GM10847 (cell line): ENCODE measurements around the gene KLHL29.

Experiments
- POLR2A ChIP-seq: IDR thresholded peaks from 2 replicates; pipeline ENCODE4 v1.6.1; 2011; ENCODE audit not compliant: insufficient read length; ENCODE audit errors: extremely low read depth

KLHL29 gene

GRCh38 chr2:23422089-23423061 lies 37.4 kb downstream of the KLHL29 start:
- TF ChIP-seq POLR2A: no peak

DNA sequence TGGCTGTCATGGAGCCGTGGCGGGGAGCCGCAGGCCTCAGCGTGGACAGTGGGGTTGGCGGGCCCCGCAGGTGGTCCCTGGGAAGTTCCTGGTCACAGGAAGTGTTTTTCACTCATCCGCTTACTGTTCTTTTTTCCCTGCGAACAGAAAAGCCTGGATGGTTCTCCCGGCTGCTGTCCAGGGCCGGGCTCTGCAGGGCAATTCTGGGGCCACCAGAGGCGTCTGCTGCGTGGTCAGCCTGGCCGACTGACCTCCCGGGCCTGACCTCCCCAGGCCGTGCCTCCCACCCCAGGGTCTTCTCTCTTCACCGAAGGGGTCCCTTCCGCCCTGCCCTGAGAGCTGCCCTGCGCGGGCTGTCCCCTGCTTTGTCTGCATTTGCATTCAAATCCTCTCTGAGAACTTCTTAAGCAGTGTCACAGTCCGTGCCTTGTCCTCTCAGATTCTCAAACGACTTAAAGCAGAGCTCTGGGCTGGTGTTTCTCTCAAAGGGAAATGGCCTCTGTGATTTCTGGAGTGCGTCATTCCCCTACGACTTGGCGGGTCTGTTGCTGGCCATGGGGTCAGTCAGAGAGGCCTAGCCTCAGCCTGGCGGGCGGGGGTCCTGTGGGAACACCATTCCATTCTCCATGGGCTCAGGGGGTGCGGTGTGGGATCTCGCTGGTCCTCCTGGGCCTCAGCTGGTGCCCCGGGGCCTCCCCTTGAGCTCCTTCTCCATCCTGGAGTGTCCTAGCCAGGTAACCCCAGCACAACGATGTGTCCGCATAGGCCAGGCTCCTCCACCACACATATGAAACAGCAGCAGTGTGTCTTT lies 38.3 kb downstream of the KLHL29 start:
- TF ChIP-seq POLR2A: no peak

DNA sequence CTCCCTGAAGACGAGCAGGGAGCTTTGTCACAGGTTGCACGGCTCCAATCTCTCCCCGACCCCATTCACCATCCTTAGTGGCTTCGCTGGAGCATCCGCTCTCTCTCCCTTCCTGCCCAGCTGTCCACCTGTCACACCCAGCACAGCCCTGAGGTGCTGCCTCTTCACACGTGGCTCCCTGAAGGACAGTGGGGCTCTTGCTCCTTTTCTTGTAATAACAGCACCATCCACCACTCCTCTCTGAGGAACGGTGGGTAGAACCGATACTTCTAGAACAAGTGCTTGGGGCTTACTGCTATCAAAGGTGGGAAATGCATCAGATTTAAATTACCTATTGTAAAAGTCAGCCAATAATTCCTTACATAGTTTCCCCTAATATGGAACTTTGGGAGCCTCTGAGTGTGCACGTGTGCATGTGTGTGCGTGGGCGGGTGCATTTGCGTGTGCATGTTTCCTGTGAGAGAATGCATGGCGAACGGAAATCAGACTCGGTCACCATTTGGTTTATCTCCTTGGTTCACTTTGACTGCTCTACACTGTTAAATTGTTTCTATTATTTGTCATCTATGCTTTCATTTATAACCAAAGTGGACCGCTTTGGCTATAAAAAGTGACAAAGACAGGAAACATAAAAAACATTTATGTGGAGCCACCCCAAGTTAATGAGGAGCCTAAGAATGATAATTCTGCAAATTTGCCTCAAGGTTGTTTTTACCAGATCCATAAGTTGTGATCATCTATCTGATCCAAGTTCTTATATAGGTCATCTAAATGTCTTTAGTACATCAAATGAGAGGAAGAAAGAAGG lies 39.1 kb downstream of the KLHL29 start:
- TF ChIP-seq POLR2A: no peak

DNA sequence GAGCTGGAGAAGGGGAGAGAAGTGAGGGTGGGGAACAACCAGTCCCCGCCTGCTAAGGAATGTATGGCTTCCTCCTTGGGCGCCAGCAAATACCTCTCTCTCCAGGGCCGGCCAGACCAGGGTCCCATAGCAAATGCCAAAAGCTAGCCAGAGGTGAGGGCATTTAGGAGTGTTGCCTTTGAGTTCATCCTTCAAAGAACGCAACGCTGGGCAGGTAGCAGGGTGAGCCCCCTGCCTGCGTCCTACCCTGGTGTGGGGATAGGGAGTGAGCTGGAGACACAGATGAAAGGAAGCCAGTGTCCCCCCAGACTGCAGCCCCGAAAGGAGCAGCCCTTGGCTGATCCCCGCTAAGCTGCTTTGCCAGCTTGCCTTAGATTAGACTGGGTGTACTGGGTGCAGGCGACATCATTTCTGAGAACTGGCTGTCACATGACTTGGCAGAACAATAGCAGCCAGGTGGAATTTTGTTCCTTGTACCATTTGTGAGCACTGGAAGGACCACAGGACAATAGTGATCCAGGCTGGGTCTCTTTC lies 40.4 kb downstream of the KLHL29 start:
- TF ChIP-seq POLR2A: no peak

DNA sequence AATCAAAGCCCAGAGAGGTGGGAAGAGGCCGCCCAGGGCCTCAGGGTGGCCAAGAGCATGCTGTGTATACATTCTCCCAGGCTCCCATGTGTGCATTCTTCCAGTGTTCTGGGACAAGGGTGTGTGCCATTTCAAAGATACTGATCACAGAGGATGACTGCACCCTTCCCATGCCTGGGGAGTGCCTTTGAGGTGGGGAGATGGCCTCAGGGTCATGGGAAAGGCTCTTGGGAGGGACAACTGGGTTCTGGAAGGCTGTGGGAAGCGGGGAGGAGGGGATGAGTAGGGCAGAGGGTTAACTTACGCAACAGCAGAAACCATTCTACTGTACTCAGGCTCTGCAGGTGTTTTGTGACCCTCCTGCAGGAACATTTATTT lies 40.9 kb downstream of the KLHL29 start:
- no peak for TF ChIP-seq POLR2A

DNA sequence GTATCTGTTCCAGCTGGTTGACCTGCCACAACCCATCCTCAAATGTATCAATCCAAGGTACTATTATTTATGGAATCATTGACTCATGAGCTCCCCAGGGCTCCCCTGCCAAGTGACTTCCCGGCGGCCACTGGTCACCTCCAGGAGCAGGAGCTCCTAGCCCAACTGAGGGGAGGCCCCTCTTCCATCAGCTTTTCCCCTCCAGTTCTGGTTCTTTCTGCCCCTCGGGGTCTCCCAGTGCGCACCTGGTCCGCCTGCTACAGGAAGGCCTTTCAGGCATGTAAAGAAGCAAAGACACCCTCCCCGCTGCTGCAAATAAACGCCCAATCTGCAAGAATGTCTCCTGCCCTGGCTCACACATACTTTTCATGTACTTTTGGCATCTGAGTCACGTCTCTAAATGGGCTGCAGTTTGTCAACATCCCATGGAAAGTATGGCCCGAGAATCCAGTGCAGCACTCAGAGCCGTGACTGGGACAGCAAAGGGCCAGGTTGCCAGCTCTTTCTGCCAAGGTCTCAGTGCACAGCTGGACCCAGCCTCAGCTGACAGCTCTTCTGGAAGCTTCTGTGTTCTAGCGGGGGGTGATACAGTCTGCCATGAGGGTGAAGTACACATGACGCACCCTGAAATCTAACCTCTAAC lies 41.4 kb downstream of the KLHL29 start:
- no peak for TF ChIP-seq POLR2A

DNA sequence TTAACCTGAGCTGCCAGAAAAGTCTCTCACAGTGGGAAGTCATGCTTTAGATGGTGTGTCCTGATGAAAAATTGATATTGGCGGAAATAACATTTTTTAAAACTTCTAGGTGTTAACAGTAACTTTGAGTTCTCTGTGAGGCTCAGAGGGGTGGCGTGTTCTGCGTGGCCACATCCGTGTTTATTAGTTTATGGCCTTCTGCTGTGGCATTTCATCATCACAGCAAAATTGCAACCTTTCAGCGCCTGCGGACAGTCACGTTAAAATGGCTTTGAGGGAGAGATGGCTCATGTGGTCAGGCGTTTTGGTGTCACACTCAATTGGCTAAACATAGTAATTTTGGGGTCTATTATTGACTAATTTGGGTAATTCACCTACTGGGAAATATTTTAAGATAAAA lies 42.4 kb downstream of the KLHL29 start:
- TF ChIP-seq POLR2A: no peak

DNA sequence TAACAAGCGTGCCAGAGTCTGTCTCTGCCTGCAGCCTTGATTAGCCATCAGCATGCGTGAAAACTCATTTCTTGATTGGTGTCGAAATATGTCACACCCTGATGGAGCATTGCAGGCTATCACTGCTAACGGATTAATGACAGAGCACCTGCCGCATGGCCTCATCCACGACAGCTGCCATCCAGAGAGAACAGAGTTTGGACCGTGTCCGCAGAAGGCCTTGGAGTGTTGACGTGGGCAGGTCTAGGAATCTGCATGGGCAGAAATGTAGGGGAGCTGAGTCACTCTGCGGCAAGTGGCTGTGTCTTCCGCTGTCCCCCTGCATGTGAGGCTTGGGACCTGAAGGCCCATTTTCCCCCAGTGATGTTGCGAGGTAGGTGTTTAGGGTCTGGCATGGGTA lies 43.0 kb downstream of the KLHL29 start:
- TF ChIP-seq POLR2A: no peak

DNA sequence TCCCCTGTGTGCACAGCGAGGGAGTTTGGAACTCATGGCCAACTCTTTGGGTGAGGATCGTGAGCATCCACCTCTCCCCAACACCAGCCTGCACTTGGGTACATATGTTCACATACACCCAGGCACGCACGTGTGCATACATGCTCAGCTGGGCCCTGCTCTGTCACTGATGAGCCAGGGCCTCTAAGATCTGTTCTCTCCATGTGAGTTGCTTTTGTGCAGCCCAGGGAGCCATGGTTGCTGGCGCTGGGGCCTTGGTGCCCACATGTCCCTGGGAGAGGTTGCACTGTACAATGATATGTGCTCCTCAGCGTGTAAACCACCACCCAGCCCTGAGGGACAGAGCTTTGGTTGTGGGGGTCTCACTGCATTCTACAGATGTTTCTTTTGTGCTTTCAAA lies 44.1 kb downstream of the KLHL29 start:
- no peak for TF ChIP-seq POLR2A

DNA sequence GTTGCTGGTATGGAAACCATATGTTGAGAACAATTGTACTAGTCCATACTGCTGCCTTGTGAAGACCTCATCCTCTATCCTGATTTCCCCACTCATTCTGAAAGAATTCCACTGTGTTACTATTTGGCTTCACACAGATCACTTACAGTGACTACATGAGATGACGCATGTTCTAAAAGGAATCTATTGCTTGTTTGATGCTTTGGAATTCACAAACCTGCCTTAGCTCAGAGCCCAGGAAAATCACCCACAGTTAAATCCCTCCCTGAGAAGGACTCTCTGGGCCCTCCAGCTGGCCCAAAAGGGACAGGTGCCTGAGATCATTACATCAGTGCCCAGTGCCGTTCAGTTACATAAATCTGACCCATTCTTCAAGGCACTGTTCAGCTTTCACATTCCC lies 45.3 kb downstream of the KLHL29 start:
- TF ChIP-seq POLR2A: no peak

DNA sequence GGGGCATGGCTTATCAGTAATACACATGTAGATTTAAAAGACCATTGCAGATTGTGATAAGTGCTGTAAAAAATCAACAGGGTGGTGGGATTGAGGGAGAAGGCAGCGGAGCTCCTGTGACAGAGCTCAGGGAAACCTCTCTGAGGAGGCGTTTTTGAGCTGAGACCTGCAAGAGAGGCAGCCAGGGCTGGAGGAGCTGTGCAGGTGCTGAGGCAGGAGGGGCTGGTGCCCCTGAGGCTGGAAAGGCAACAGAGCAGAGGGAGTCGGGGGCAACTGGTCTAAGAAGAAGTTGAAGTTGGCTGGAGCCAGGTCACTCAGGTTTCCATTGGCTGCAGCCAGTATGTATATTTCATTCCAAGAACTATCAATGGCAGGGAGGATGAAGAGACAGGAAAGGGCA lies 47.6 kb downstream of the KLHL29 start:
- TF ChIP-seq POLR2A: no peak

- no peak for TF ChIP-seq POLR2A
These were observed 48.3 kb downstream of the KLHL29 start for GRCh38 chr2:23433282-23433681.

- no peak for TF ChIP-seq POLR2A
These were observed 49.7 kb downstream of the KLHL29 start for GRCh38 chr2:23434721-23435121.

DNA sequence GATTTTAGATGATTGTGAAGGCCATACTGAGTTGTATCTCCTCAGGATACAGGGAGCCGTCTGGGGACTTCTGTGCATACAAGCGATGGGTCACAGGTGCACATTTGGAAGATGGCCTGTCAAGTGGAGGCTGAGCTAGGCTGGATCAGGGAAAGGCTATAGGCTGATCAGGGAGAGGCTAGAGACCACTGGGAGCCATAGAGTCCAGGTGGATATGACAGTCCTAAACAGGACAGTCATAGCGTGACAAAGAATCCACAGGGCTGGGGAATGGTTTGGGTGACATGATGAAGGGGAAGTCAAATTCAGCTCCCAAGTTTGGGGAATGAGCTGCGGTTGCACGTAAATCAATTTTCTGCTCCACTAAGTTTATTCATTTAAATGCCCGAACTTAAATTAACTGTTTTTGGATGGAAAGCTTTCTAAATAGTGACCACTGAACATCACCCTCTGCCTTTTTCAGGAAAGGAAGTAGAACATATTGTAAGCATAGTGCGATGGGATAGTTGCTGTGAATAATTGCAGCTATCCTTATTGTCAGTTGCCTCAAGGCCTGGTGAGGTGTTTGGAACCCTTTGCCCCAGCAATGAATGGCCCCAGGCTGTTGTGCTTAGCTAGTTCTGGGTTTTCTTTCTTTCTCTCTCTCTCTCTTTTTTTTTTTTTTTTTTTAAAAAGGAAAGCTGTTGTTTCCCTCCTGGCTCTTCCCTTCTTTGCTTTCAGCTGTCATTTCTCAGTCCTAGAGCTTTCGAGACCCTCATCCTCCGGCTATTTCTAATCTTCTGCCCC lies 50.5 kb downstream of the KLHL29 start:
- TF ChIP-seq POLR2A: no peak

GRCh38 chr2:23436346-23437098 lies 51.5 kb downstream of the KLHL29 start:
- TF ChIP-seq POLR2A: no peak
